ENCODE data around the gene RAB3GAP2. TPM values are rescaled to one million over a fixed set of nuclear protein-coding genes. Genes with fewer than 3 reads are reported as not detected.

Gene RAB3GAP2
- total and polyA plus RNA-seq, 2 of the 13 experiments (the other 11 are each of a cell fraction or from before 2014, with no cell fraction given), result 22.6 to 25.0 TPM

GRCh38 chr1:220219136-220219442 is 53.2 kb downstream of the RAB3GAP2 start:
- no peak for ATAC-seq
- Histone ChIP-seq H4K20me1 (ENCODE audit: insufficient read depth, low read length) (no peaks in the 10 kb centered on the region), H3K4me1 (ENCODE audit: insufficient read depth, low read length) (no peaks in the 10 kb centered on the region), H3K36me3 (replicated peaks in 1 of 2; ENCODE audit: control insufficient read depth in 1 of 2, insufficient read depth in 2 of 2, low read length in 2 of 2) (0 out of 5 replicates have a peak, but pooled peaks cover 0 to 5% of the 10 kb centered on the region in 2 experiments), H3K9ac (ENCODE audit: insufficient read depth, low read depth, low read length) (no peak overlapping the region), H3K27ac (ENCODE audit: extremely low read length, insufficient read depth, low read length) (no peak overlapping the region), H3K9me3 (ENCODE audit: low read length) (no peaks in the 10 kb centered on the region), H3K4me2 (ENCODE audit: low read depth, low read length) (no peak overlapping the region), H3K27me3 (ENCODE audit: control insufficient read depth in 1 of 2, insufficient read depth in 2 of 2, low read length in 2 of 2) (no peaks in the 10 kb centered on the region), H3K4me3 (replicated peaks in 1 of 3; ENCODE audit: insufficient read depth in 1 of 3, low read depth in 2 of 3, low read length in 3 of 3) (no peak overlapping the region), H3K79me2 (ENCODE audit: insufficient read depth, low read length) (peaks cover 13% of the 10 kb centered on the region), H2AFZ (ENCODE audit: low read length) (no peak overlapping the region)
- DNase-seq (ENCODE audit: low spot score), result no peak
- in situ Hi-C loops (cut with HindIII; ENCODE audit: extremely low pct_ligation_motif_present, low pct_unique_long_range_greater_than_20kb) (no loop called here), intact Hi-C loops (cut with micrococcal nuclease; ENCODE audit: unreplicated experiment) (loop anchor here (5.0 to 10.0 kb wide), 3 partner anchors 53 to 384 kb away; partner anchors contain the start of genes MARK1 and RAB3GAP2)
- BruUV-seq (replicated peaks), result no TSS peak
- ChIA-PET CTCF (ENCODE audit: low intra/inter-chr PET ratio, low total read pairs) (no interaction called here), POLR2A (no interaction called here)
- FAIRE-seq, result no peak
- TF ChIP-seq MAFF (IDR thresholded peaks at IDR 0.05; ENCODE audit: low read depth, low read length) (no peak), ZNF777 (CRISPR knock-in tag; IDR thresholded peaks at IDR 0.05) (no peak), MAX (IDR thresholded peaks at IDR 0.05) (no peak), SNAPC5 (CRISPR knock-in tag; IDR thresholded peaks at IDR 0.05; ENCODE audit: borderline replicate concordance) (no peak), PBX2 (CRISPR knock-in tag; IDR thresholded peaks at IDR 0.05) (no peak), ZNF350 (CRISPR knock-in tag; IDR thresholded peaks at IDR 0.05; ENCODE audit: borderline replicate concordance, low read depth) (no peak), PCBP1 (IDR thresholded peaks at IDR 0.05; ENCODE audit: borderline replicate concordance, low read depth, low read length) (no peak), TGIF2 (CRISPR knock-in tag; IDR thresholded peaks at IDR 0.05) (no peak), PHF5A (CRISPR knock-in tag; IDR thresholded peaks at IDR 0.05; ENCODE audit: low read depth, unreplicated experiment) (no peak), ATF4 (CRISPR knock-in tag; IDR thresholded peaks at IDR 0.05) (no peak), GATA4 (IDR thresholded peaks at IDR 0.05; ENCODE audit: borderline replicate concordance, low read depth) (no peak), ATF1 (CRISPR knock-in tag; IDR thresholded peaks at IDR 0.05) (no peak), DDIT3 (CRISPR knock-in tag; IDR thresholded peaks at IDR 0.05) (no peak), KMT2B (CRISPR knock-in tag; IDR thresholded peaks at IDR 0.05) (no peak), FOXO1 (CRISPR knock-in tag; IDR thresholded peaks at IDR 0.05) (no peak), ZNF3 (CRISPR knock-in tag; IDR thresholded peaks at IDR 0.05) (no peak), ZBTB25 (CRISPR knock-in tag; IDR thresholded peaks at IDR 0.05) (no peak)
